Measurements from ENCODE around the gene ARHGAP32.

The ARHGAP32 gene

DNA sequence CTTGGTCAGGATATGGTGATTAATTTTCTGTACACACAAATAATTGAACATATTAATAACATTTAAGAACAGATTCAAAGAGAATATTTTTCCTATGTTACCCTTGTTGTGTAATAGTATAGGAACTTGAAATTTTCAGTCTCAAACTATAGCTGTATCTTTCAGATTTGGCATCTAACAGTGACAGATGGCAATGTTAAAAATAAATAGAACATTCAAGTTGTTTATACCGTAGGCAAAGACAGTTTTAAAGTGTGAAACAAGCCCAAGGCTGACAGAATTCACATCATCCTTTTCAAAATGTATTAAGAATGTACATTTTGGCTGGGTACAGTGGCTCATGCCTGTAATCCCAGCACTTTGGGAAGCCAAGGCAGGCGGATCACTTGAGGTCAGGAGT is 156.9 kb downstream of the ARHGAP32 start:
- in situ Hi-C loops (cut with HindIII; ENCODE audit: low sequenced_read_pairs): no loop called here
- H3K4me3 ChIP-seq (ENCODE audit: low read depth, low read length): no peak overlapping the region
- TF ChIP-seq, protein P1, sequence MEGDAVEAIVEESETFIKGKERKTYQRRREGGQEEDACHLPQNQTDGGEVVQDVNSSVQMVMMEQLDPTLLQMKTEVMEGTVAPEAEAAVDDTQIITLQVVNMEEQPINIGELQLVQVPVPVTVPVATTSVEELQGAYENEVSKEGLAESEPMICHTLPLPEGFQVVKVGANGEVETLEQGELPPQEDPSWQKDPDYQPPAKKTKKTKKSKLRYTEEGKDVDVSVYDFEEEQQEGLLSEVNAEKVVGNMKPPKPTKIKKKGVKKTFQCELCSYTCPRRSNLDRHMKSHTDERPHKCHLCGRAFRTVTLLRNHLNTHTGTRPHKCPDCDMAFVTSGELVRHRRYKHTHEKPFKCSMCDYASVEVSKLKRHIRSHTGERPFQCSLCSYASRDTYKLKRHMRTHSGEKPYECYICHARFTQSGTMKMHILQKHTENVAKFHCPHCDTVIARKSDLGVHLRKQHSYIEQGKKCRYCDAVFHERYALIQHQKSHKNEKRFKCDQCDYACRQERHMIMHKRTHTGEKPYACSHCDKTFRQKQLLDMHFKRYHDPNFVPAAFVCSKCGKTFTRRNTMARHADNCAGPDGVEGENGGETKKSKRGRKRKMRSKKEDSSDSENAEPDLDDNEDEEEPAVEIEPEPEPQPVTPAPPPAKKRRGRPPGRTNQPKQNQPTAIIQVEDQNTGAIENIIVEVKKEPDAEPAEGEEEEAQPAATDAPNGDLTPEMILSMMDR (IDR thresholded peaks at IDR 0.05; ENCODE audit: low read depth, low read length, missing control alignments): no peak
- no peak for DNase-seq (ENCODE audit: low read depth)

DNA sequence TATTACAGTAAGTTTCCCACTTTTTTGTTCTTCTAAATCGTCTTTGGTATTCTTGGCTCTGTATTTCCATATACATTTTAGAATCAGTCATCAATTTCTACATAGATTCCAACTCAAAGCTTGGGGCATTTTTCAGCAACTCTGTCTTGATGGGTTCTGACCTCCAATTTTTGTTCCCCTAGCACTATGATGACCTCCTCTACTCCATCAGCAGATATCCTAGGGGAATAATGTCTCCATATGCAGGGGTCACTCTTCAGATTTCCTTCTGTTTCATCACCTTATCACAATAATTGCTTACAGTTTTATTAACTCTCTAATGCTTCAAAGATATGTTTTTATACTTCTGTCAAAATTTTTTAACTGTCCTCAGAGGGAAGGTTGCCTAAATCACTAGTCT is 158.1 kb downstream of the ARHGAP32 start:
- TF ChIP-seq, protein P1 (IDR thresholded peaks at IDR 0.05; ENCODE audit: low read depth, low read length, missing control alignments): no peak
- DNase-seq (ENCODE audit: low read depth): no peak
- no peak overlapping the region for H3K4me3 ChIP-seq (ENCODE audit: low read depth, low read length)
- in situ Hi-C loops (cut with HindIII; ENCODE audit: low sequenced_read_pairs): no loop called here

DNA sequence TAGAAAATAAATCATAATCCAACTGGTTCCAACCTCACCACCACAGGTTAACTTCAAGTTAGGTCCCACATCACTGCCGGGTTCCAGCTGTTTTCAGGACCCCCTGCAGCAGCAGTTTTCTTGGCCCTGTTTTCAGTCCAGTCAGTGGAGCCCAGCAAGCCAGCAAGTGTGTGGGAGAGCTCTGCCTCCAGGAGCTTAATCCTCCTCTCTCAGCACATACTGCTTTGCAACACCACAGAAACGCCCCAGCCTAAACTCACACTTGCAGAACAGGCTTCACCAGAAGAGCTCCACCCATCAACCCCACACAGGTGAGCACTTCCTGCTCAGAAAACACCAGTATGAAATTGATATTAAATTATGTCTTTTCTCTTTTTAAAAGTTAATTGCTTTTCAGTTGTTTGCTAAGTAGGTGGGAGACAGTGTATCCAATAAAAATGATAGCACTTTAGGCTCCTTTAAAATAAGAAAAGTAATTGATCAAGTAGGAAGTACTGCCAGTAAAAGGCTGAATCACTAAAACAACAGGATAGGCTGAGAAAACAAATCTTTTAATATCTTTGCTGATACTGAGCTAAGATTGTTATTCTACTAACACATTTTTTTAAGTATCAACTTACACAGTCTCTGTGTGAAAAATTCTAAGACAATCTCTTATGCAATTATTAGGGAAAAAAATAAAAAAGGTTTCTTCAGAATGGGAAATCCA is 168.0 kb downstream of the ARHGAP32 start:
- in situ Hi-C loops (cut with HindIII; ENCODE audit: low sequenced_read_pairs): no loop called here
- H3K4me3 ChIP-seq (ENCODE audit: low read depth, low read length): no peak overlapping the region
- DNase-seq (ENCODE audit: low read depth): no peak
- TF ChIP-seq, protein P1 (IDR thresholded peaks at IDR 0.05; ENCODE audit: low read depth, low read length, missing control alignments): no peak

DNA sequence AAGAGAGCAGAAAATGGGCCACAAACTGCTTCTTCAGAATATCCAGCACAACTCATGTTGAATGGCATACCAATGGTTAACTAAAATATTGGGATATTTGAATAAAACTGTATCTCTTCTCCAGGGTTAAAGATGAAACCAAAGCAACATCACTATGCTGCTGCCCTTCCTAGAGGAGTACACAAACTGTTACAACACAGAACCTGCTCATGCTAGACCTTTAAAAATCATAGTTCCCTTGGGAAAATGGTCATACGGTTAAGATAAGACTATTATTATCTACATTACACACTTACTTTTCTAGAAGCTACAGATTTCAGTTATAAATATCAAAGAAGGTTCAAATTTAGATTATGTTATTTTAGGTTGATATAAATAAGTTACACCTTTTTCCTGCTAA is 170.8 kb downstream of the ARHGAP32 start:
- no peak for DNase-seq (ENCODE audit: low read depth)
- TF ChIP-seq, protein P1 (IDR thresholded peaks at IDR 0.05; ENCODE audit: low read depth, low read length, missing control alignments): no peak
- in situ Hi-C loops (cut with HindIII; ENCODE audit: low sequenced_read_pairs): no loop called here
- H3K4me3 ChIP-seq (ENCODE audit: low read depth, low read length): no peak overlapping the region

DNA sequence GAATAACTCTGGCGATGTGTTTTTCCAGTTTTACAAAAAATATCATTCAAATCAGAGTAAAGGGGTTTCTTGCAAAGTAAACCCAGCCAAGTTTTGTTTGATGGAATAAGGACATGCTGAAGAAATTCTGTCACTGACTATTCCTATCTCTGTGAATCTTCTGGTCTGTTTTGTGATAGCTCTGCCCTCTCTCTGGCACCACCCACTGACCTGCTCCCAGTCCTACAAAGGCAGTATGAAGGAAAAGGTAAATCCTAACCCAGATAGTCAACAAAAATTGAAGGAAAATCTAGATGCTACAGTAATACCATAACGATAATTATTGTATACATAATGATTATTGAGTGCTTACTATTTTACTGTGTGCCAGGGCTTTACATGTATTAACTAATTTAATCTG is 173.1 kb downstream of the ARHGAP32 start:
- H3K4me3 ChIP-seq (ENCODE audit: low read depth, low read length): no peak overlapping the region
- TF ChIP-seq, protein P1 (IDR thresholded peaks at IDR 0.05; ENCODE audit: low read depth, low read length, missing control alignments): no peak
- in situ Hi-C loops (cut with HindIII; ENCODE audit: low sequenced_read_pairs): no loop called here
- DNase-seq (ENCODE audit: low read depth): no peak

DNA sequence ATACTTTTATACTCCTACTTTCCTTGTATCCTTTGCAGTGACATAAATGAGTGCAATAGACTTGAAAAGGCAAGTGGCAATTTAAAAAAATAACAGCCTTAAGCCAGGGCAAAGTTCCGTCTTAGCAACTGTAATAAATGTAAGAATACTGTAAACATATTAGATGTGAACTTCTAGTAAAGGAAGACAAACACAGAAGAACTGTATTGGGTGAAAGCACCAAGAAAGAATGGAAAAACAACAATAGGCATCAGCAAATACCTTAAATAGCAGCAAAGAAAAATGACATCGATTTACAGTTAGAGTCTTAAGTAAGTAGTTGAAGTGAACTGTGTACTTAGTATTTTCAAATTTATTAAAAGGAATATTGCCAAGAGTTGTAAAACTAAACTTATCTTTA is 174.0 kb downstream of the ARHGAP32 start:
- DNase-seq (ENCODE audit: low read depth): no peak
- in situ Hi-C loops (cut with HindIII; ENCODE audit: low sequenced_read_pairs): no loop called here
- TF ChIP-seq, protein P1 (IDR thresholded peaks at IDR 0.05; ENCODE audit: low read depth, low read length, missing control alignments): no peak
- H3K4me3 ChIP-seq (ENCODE audit: low read depth, low read length): no peak overlapping the region

Data from astrocyte of the cerebellum (primary cell).